ENCODE results near the gene ADTRP. TPM values are rescaled to one million over a fixed set of nuclear protein-coding genes. Genes with fewer than 3 reads are reported as not detected.
A peak's percentile ranks its signal among the peaks of the same experiment; 100 is the strongest.

Gene ADTRP
- total and polyA plus RNA-seq, 10 of the 15 experiments (the other 5 are each of a cell fraction or from before 2014, with no cell fraction given) = 0.10 to 2.6 (median 2.1) TPM

GRCh38 chr6:11775791-11776409 lies 2.7 kb downstream of the ADTRP start:
- Histone ChIP-seq H4K20me1 (ENCODE audit: control insufficient read depth, insufficient read depth) (no peaks in the 10 kb centered on the region), H2AFZ (ENCODE audit: control insufficient read depth, low read depth, low read length) (no peak overlapping the region), H3K27me3 (replicated peaks in 1 of 2; ENCODE audit: control insufficient read depth in 2 of 2, insufficient read depth in 2 of 2, low read length in 1 of 2) (no peaks in the 10 kb centered on the region), H3K9me3 (replicated peaks; ENCODE audit: control insufficient read depth, insufficient read depth, low read length) (no peaks in the 10 kb centered on the region), H3K4me2 (ENCODE audit: control insufficient read depth, insufficient read depth) (no peak overlapping the region), H3K9ac (ENCODE audit: control insufficient read depth, insufficient read depth, low read length) (no peak overlapping the region), H3K4me1 (ENCODE audit: control insufficient read depth, insufficient read depth, low read length) (no peaks in the 10 kb centered on the region), H3K36me3 (ENCODE audit: control insufficient read depth in 2 of 2, insufficient read depth in 2 of 2, low read length in 1 of 2) (no peaks in the 10 kb centered on the region), H3K79me2 (ENCODE audit: control insufficient read depth, insufficient read depth, low read length) (no peaks in the 10 kb centered on the region), H3K27ac (ENCODE audit: control insufficient read depth, insufficient read depth) (no peak overlapping the region), H3K4me3 (no peak overlapping the region)
- SMC1A ChIA-PET (ENCODE audit: uncharacterized antibody, unreplicated experiment) = interaction anchor here (0.6 to 2.8 kb wide), 8 partner anchors 10 to 276 kb away, joined by 3 to 12 read pairs (median 4); no protein-coding TSS in a partner anchor
- DNase-seq (ENCODE audit: low read depth, low spot score) (no peak), ATAC-seq (no peak), FAIRE-seq (no peak)
- in situ Hi-C loops (cut with MboI) = no loop called here
- CTCF ChIA-PET = interaction anchor here (0.7 to 2.3 kb wide), 5 partner anchors 10 to 553 kb away, joined by 3 to 8 read pairs (median 3); no protein-coding TSS in a partner anchor
- POLR2A ChIA-PET = interaction anchor here (1.4 kb wide), 1 partner anchor 11 kb away, joined by 3 read pairs; no protein-coding TSS in a partner anchor
- RAD21 ChIA-PET (ENCODE audit: unreplicated experiment) = interaction anchor here (0.5 to 0.9 kb wide), 2 partner anchors 11 to 59 kb away, joined by 3 to 4 read pairs; no protein-coding TSS in a partner anchor
- intact Hi-C loops (cut with micrococcal nuclease; ENCODE audit: unreplicated experiment) = no loop called here
- BruUV-seq (replicated peaks) = no TSS peak
- 70% methylated on average over 8 of the region's 8 CpGs for WGBS (ENCODE audit: insufficient coverage, insufficient replicate concordance, low lambda C conversion rate, missing lambda C conversion rate)
- TF ChIP-seq CTCF (IDR thresholded peaks at IDR 0.05 in 2 of 3, conservative IDR thresholded peaks at IDR 0.05 in 1 of 3; ENCODE audit: control insufficient read depth in 2 of 3, extremely low read depth in 1 of 3, insufficient read depth in 1 of 3, low read depth in 3 of 3, low read length in 3 of 3) = no peak
- no peak for TF ChIP-seq RB1 (IDR thresholded peaks at IDR 0.05; ENCODE audit: borderline replicate concordance)
- TF ChIP-seq JUNB (IDR thresholded peaks at IDR 0.05) = peak; percentile 82
- TF ChIP-seq HCFC1 (IDR thresholded peaks at IDR 0.05; ENCODE audit: low read length) = no peak
- no peak for TF ChIP-seq SREBF2 (IDR thresholded peaks at IDR 0.05; ENCODE audit: low read length)
- TF ChIP-seq KLF5 (IDR thresholded peaks at IDR 0.05; ENCODE audit: partially characterized antibody) = no peak
- TF ChIP-seq ELK1 (IDR thresholded peaks at IDR 0.05; ENCODE audit: low read depth, low read length) = no peak
- no peak for TF ChIP-seq NR2F1 (conservative IDR thresholded peaks at IDR 0.05)
- no peak for TF ChIP-seq ZNF274 (IDR thresholded peaks at IDR 0.05; ENCODE audit: insufficient read depth, insufficient read length)
- TF ChIP-seq EP300 (IDR thresholded peaks at IDR 0.05; ENCODE audit: borderline replicate concordance in 1 of 2, control insufficient read depth in 1 of 2, low read depth in 2 of 2, low read length in 2 of 2) = no peak
- no peak for TF ChIP-seq WRNIP1 (IDR thresholded peaks at IDR 0.05; ENCODE audit: borderline replicate concordance, low read depth, low read length)
- TF ChIP-seq, protein P1, sequence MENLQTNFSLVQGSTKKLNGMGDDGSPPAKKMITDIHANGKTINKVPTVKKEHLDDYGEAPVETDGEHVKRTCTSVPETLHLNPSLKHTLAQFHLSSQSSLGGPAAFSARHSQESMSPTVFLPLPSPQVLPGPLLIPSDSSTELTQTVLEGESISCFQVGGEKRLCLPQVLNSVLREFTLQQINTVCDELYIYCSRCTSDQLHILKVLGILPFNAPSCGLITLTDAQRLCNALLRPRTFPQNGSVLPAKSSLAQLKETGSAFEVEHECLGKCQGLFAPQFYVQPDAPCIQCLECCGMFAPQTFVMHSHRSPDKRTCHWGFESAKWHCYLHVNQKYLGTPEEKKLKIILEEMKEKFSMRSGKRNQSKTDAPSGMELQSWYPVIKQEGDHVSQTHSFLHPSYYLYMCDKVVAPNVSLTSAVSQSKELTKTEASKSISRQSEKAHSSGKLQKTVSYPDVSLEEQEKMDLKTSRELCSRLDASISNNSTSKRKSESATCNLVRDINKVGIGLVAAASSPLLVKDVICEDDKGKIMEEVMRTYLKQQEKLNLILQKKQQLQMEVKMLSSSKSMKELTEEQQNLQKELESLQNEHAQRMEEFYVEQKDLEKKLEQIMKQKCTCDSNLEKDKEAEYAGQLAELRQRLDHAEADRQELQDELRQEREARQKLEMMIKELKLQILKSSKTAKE (IDR thresholded peaks at IDR 0.05; ENCODE audit: low read depth, poor library complexity, severe bottlenecking) = no peak
- no peak for TF ChIP-seq GABPA (IDR thresholded peaks at IDR 0.05; ENCODE audit: low read depth)
- TF ChIP-seq SP1 (IDR thresholded peaks at IDR 0.05; ENCODE audit: low read depth, low read length) = no peak
- TF ChIP-seq EGR1 (IDR thresholded peaks at IDR 0.05; ENCODE audit: borderline replicate concordance in 1 of 2, low read depth in 2 of 2, low read length in 2 of 2) = no peak
- no peak for TF ChIP-seq NBN (IDR thresholded peaks at IDR 0.05)
- peak; percentile 23; the same call in 1 of the 2 replicates for TF ChIP-seq EED (IDR thresholded peaks at IDR 0.05; ENCODE audit: low read depth)
- TF ChIP-seq JUND (IDR thresholded peaks at IDR 0.05; ENCODE audit: low read depth, low read length) = no peak
- TF ChIP-seq NFIC (IDR thresholded peaks at IDR 0.05; ENCODE audit: low read depth, low read length) = peak; percentile 54; the same call in 1 of the 2 replicates
- TF ChIP-seq BHLHE40 (IDR thresholded peaks at IDR 0.05; ENCODE audit: borderline replicate concordance in 1 of 2, low read depth in 2 of 2, low read length in 1 of 2) = no peak
